Activated CD8-positive, alpha-beta memory T cell treated with anti-CD3 and anti-CD28 coated beads for 1 hour (primary cell): ENCODE measurements around the gene HYDIN.
"Not testable (repeated sequence)": the region's sequence is repeated elsewhere in the genome, so short reads cannot be mapped to it uniquely, and the experiment has no call there.

ENCODE experiments used
- DNase-seq, 2 donors: peaks; one replicate each; pipeline ENCODE4 v3.0.0-alpha.2; 2020; ENCODE audit warnings: low read depth in 1 of 2; ENCODE audit errors: extremely low read depth in 1 of 2

The HYDIN gene

GRCh38 chr16:71226229-71227141 lies 4.0 kb downstream of the HYDIN start:
- no peak for DNase-seq

DNA sequence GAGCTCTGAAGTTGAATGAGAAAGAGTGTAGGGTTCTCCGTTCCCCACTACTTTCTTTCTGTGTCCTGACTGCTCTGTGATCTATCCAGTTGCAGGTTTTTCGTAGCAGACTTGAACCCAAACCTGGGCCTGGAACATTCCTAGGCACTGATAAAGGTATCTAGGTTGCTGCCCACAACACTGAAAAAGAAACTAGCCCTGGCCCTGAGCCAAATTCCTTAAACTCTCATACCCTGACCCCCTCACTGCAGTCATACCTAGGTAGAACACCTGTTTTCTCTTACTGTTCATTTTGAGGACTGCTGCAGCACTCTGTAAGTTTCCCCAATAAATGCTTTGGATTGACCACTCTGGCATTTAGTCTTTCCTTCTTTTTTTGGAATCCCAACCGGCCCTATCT lies 5.4 kb downstream of the HYDIN start:
- no peak for DNase-seq

- DNase-seq = no peak
Measured at GRCh38 chr16:71218306-71218963, 12.1 kb downstream of the HYDIN start.

DNA sequence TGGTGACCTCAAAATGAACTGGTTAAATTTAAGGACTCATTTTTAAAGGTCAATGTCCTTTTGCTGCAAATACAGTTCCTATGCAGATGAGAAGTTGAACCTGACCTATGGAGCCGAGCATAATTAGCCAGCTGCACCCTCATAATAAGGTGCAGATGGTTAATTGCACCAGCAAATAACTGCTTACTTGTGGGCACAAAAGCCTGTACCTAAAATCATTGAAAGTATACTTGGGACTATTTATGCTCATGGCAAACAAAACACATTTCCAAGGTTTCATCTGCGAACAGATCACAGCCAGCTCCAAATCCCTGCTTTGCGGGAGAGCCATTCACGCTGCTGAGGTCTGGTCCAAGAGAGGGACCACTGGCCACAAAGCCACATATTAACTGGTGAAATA lies 13.0 kb downstream of the HYDIN start:
- DNase-seq = no peak

GRCh38 chr16:71216714-71217113 lies 13.8 kb downstream of the HYDIN start:
- no peak for DNase-seq

GRCh38 chr16:71214746-71215381 lies 15.7 kb downstream of the HYDIN start:
- no peak for DNase-seq

GRCh38 chr16:71205482-71206131 lies 24.9 kb downstream of the HYDIN start:
- no peak for DNase-seq

- DNase-seq = no peak
Measured at GRCh38 chr16:71203631-71204030, 26.9 kb downstream of the HYDIN start.

- DNase-seq = no peak
Measured at GRCh38 chr16:71201556-71201955, 29.0 kb downstream of the HYDIN start.

DNA sequence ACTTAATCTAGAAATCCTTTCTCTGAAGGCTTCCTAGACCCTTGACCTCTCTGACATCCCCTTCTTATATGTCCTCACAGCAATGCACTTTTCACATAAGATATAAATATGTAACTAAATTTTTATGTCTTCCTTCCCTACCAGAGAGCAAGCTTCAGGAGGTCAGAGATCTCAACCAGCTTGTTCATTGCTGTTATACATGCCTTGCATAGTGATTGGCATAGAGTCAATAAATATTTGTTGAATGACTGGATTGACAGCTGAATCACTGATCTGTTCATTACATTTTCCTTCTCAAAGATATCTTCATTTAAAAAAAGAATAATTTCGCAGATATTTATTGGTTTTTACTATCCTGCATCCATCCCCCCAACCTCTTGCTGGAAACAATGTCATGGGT lies 29.5 kb downstream of the HYDIN start:
- DNase-seq = no peak

GRCh38 chr16:71198408-71198807 lies 32.1 kb downstream of the HYDIN start:
- DNase-seq = no peak

GRCh38 chr16:71192387-71192786 lies 38.1 kb downstream of the HYDIN start:
- DNase-seq = no peak

GRCh38 chr16:71188956-71189712 lies 41.4 kb downstream of the HYDIN start:
- DNase-seq = no peak

DNA sequence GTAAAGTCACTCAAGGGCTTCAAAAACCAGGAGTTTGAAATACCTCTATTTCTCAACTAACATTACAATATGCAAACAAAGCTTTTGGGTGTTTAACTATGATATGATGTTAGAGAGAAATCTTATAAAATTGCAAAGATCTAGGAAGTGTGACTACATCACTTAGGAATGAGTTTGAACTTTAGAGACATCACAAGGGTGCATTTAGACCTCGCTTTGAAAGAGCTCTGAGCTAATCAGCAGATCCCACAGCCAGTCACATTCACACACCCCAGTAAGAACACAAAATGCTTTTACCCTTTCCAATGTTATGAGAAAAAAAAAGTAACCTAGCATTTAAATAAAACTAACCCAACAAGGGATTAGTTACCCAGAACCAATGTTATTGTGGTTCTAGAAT lies 45.2 kb downstream of the HYDIN start:
- DNase-seq = no peak

- DNase-seq = no peak
Measured at GRCh38 chr16:71179569-71179968, 51.0 kb downstream of the HYDIN start.

- no peak for DNase-seq
Measured at GRCh38 chr16:71172481-71173207, 57.9 kb downstream of the HYDIN start.

DNA sequence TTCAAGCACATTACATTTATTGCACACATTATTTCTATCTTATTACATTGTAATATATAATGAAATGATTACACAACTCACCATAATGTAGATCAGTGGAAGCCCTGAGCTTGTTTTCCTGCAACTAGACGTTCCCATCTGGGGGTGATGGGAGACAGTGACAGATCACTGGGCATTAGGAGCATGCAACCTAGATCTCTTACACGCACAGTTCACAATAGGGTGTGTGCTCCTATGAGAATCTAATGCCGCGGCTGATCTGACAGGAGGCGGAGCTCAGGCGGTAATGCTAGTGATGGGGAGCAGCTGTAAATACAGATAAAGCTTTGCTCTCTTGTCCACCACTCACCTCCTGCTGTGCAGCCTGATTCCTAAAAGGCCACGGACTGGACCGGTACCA lies 69.5 kb downstream of the HYDIN start:
- not testable (repeated sequence) for DNase-seq

- not testable (repeated sequence) for DNase-seq
Measured at GRCh38 chr16:71157278-71157677, 73.2 kb downstream of the HYDIN start.

GRCh38 chr16:71153329-71153728 lies 77.2 kb downstream of the HYDIN start:
- DNase-seq = not testable (repeated sequence)

- not testable (repeated sequence) for DNase-seq
Measured at GRCh38 chr16:71151654-71152053, 78.9 kb downstream of the HYDIN start.
